Fibroblast of mammary gland (primary cell): ENCODE measurements around the gene PALMD.

Experiments used
- DNase-seq: peaks from one replicate; pipeline ENCODE4 v3.0.0-alpha.2; 2010; ENCODE audit warnings: low read depth
- H3K4me3 ChIP-seq: 2 replicates; pipeline ENCODE4 v1.5.1; 2011; ENCODE audit warnings: low read depth, mild to moderate bottlenecking, low read length, moderate library complexity; ENCODE audit not compliant: control insufficient read depth
- TF ChIP-seq, protein P1 (sequence below): conservative IDR thresholded peaks from 2 replicates; pipeline ENCODE4 v1.5.1; 2011; ENCODE audit warnings: low read depth, low read length, inconsistent platforms; ENCODE audit not compliant: control insufficient read depth, insufficient read depth

The PALMD gene

DNA sequence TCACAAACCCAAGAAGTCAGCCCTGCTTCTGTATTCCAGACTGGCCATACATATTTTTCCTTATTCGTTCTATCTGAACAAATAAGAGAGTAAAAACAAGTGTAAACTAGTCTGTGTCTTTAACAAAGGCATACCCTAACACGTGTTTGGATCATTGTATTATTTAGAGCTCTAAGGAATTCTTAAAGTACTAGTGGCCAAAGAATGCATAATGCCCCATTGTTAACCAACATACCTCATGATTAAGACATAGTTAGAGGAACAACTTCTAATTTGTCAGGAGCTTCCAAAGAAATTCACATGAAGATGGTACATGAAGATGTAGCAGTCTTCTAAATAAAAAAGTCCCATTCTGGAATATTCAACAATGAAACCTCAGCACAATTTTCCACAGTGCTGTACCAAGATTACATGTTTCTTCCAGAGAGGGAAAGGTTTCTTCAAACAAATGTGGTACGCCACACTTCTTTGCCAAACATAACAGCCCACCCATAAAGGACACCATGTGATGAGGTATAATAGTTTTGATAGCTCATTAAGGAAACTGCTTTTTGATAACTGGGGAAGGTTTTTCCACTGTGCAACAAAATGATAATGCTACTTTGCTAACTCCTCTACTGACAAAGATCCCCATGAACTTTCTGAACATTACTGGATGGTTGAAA, 5.0 kb downstream of the PALMD start:
- TF ChIP-seq, protein P1, sequence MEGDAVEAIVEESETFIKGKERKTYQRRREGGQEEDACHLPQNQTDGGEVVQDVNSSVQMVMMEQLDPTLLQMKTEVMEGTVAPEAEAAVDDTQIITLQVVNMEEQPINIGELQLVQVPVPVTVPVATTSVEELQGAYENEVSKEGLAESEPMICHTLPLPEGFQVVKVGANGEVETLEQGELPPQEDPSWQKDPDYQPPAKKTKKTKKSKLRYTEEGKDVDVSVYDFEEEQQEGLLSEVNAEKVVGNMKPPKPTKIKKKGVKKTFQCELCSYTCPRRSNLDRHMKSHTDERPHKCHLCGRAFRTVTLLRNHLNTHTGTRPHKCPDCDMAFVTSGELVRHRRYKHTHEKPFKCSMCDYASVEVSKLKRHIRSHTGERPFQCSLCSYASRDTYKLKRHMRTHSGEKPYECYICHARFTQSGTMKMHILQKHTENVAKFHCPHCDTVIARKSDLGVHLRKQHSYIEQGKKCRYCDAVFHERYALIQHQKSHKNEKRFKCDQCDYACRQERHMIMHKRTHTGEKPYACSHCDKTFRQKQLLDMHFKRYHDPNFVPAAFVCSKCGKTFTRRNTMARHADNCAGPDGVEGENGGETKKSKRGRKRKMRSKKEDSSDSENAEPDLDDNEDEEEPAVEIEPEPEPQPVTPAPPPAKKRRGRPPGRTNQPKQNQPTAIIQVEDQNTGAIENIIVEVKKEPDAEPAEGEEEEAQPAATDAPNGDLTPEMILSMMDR, result no peak
- no peak for DNase-seq
- H3K4me3 ChIP-seq, result no peak overlapping the region

DNA sequence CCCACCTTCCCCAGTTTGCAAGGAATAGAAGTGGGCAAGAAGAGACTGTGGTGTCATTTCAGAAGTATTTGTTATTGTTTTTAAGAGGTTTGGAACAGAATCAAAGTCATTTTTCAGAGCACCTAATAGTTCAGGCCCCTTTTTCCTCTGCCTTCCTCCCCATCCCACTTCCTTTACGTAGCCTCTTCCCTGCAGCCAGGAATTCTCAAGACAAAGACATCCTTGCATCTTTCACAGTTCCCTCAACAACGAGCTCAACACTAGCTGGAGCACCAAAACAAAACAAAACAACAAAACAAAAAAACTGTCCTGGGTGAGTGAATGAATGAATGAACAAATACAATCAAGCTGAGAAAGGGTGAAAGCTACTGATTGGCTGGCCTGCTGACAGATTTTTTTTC, 7.0 kb downstream of the PALMD start:
- H3K4me3 ChIP-seq, result no peak overlapping the region
- DNase-seq, result no peak
- TF ChIP-seq, protein P1, result no peak

DNA sequence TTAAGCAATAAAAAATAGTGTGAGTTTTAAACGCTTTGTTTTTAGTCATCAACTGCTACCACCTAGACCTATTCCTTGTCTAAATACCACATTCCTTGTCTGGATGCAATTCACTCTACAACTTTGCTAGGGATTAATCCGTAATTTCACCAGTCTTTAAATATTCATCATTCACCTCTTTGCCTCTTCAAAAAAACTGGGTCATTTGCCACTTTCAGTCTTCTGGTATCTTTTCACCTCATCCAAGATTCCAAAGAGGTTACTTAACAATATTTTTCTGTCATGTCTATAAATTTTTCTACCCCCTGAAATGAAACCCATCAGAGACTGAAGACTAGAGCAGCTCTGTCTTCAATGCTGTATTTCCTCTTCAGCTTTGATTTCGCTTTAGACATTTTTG, 9.5 kb downstream of the PALMD start:
- no peak overlapping the region for H3K4me3 ChIP-seq
- TF ChIP-seq, protein P1, result no peak
- DNase-seq, result no peak

DNA sequence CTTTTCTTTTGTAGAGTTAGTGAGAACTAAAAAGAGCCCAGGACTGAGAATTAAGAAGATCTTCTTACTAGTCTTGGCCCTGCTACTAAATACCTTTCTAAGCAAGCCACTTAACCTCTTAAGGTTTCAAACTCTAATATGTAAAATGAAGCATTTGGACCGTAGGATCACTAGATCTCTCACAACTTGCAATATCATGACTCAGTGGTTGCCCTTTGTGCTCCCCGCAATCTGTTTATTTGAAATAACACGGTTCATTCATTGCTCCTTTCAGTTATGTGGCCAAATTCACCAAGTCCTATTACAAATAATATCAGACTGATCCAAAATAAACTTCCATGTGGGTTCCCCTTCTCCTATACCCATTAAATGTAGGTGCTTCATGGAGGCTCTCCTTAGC, 10.8 kb downstream of the PALMD start:
- TF ChIP-seq, protein P1, result no peak
- H3K4me3 ChIP-seq, result no peak overlapping the region
- no peak for DNase-seq

DNA sequence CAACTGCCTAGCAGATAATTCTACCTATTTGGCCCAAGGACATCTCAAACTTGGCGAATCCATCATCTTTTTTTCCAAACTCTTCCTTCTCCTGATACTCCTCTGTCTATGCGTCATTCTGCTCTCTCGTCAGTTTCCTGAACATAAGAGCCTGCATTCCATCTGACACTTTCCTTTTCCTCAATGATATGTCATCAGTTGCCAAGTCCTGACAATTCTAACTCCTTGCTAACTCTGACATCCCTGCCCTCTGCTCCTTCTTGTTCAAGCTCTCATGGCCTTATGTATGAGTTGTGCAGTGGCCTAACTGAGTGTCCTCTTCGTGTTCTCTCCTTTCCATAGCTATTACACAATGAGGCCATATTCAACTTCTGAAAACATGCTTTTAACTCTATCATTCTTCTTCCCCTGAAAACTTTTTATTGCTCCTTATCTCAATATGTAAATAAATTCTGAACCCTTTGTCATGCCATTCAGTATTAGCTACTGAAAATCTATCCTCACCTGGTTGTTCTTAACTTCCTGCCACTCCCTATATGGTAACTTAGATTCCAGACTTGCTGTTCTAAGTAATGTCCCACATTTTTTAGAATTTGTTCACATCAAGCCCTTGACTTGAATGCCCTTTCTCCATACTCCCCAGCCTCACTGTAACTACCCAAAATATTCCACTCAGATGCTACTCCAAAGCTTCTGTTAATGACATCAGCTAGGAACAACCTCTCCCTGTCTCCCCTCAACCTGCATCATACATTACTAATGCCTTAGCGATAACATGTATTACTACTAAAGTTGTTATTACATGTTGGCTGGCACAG, 11.5 kb downstream of the PALMD start:
- no peak for DNase-seq
- TF ChIP-seq, protein P1, result no peak

DNA sequence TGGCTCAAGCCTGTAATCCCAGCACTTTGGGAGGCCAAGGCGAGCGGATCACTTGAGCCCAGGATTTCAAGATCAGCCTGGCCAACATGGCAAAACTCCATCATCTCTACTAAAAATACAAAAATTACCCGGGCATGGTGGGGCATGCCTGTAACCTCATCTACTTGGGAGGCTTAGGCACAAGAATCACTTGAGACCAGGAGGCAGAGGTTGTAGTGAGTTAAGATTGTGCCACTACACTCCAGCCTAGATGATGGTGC, 12.0 kb downstream of the PALMD start:
- H3K4me3 ChIP-seq, result no peak overlapping the region
- TF ChIP-seq, protein P1, result no peak
- no peak for DNase-seq

More for the DNA sequence above, 11.5 kb downstream of the PALMD start:
- no peak overlapping the region for H3K4me3 ChIP-seq
